AG04450 (cell line): ENCODE results near the gene RAB33B. TPM values are rescaled to one million over a fixed set of nuclear protein-coding genes. Genes with fewer than 3 reads are reported as not detected.
"Not testable (repeated sequence)": the region's sequence is repeated elsewhere in the genome, so short reads cannot be mapped to it uniquely, and the experiment has no call there.

ENCODE experiments used
- CTCF ChIA-PET: fragments of 300-600, 350-600 bp; formaldehyde crosslinking; extraction: SDS; loops from one replicate; lab custom pipeline; 2022; ENCODE audit warnings: antibody characterized with exemption, inconsistent platforms; lab: Charles Lee
- POLR2A ChIA-PET: fragments of 350-600 bp; formaldehyde crosslinking; extraction: SDS; loops from one replicate; lab custom pipeline; 2021; ENCODE audit warnings: antibody characterized with exemption, inconsistent platforms; lab: Yijun Ruan, JAX
- DNase-seq: peaks from one replicate; pipeline ENCODE4 v3.0.0-alpha.2; 2011; ENCODE audit warnings: low read depth, low spot score
- H3K27ac ChIP-seq: one replicate; pipeline ENCODE4 v1.5.1; 2012; ENCODE audit warnings: low read depth, low read length, control low read depth
- H3K27me3 ChIP-seq: one replicate; pipeline ENCODE4 v1.6.0; 2012; ENCODE audit warnings: low read length; ENCODE audit not compliant: control insufficient read depth, insufficient read depth
- H3K4me3 ChIP-seq: 2 replicates; pipeline ENCODE4 v1.5.1; 2011; ENCODE audit warnings: mild to moderate bottlenecking, low read depth, low read length, control low read depth
- H3K9me3 ChIP-seq: 2 replicates; pipeline ENCODE4 v1.5.1; 2012; ENCODE audit warnings: low read length; ENCODE audit not compliant: control insufficient read depth, insufficient read depth
- CTCF ChIP-seq: IDR thresholded peaks from 2 replicates; pipeline ENCODE4 v1.5.1; 2011; ENCODE audit warnings: low read depth, low read length, control low read depth, inconsistent platforms
- polyA plus RNA-seq: library from polyadenylated mRNA; depleted of rRNA; stranded (reverse); fragments of >200 nt; gene quantifications from 2 replicates; pipeline ENCODE4 v1.2.3, GENCODE V29; 2011

The RAB33B gene
- polyA plus RNA-seq, 1 experiment = 7.8 TPM

GRCh38 chr4:139465922-139466321, 12.0 kb downstream of the RAB33B start:
- DNase-seq = no peak
- no peak for TF ChIP-seq CTCF
- H3K27ac ChIP-seq = no peak overlapping the region
- POLR2A ChIA-PET = no interaction called here
- CTCF ChIA-PET = no interaction called here
- H3K27me3 ChIP-seq = no peaks in the 10 kb centered on the region
- no peak overlapping the region for H3K4me3 ChIP-seq
- H3K9me3 ChIP-seq = peaks cover 4% of the 10 kb centered on the region; the same call in 1 of the 2 replicates

- CTCF ChIA-PET = interaction anchor here (1.0 kb wide), 1 partner anchor 15 kb away, joined by 3 read pairs; no protein-coding TSS in a partner anchor
- H3K9me3 ChIP-seq, POLR2A ChIA-PET, H3K4me3 ChIP-seq, DNase-seq, H3K27me3 ChIP-seq, H3K27ac ChIP-seq: not testable (repeated sequence)
These were observed 14.8 kb downstream of the RAB33B start for GRCh38 chr4:139468756-139469155.

- Histone ChIP-seq H3K27me3 (no peaks in the 10 kb centered on the region), H3K9me3 (peaks cover 7% of the 10 kb centered on the region; the same call in 1 of the 2 replicates), H3K27ac (no peak overlapping the region), H3K4me3 (no peak overlapping the region)
- ChIA-PET POLR2A (no interaction called here), CTCF (interaction anchor here (1.0 kb wide), 1 partner anchor 16 kb away, joined by 3 read pairs; no protein-coding TSS in a partner anchor)
- TF ChIP-seq CTCF = no peak
- no peak for DNase-seq
These were observed 15.3 kb downstream of the RAB33B start for GRCh38 chr4:139469216-139469615.

GRCh38 chr4:139469869-139470268, 15.9 kb downstream of the RAB33B start:
- Histone ChIP-seq H3K27ac (no peak overlapping the region), H3K4me3 (no peak overlapping the region), H3K27me3 (no peaks in the 10 kb centered on the region), H3K9me3 (peaks cover 7% of the 10 kb centered on the region; the same call in 1 of the 2 replicates)
- ChIA-PET CTCF (interaction anchor here (1.5 kb wide), 1 partner anchor 28 kb away, joined by 3 read pairs; no protein-coding TSS in a partner anchor), POLR2A (no interaction called here)
- DNase-seq = no peak
- no peak for TF ChIP-seq CTCF

GRCh38 chr4:139470295-139470694, 16.4 kb downstream of the RAB33B start:
- ChIA-PET POLR2A (no interaction called here), CTCF (interaction anchor here (1.5 kb wide), 1 partner anchor 28 kb away, joined by 3 read pairs; no protein-coding TSS in a partner anchor)
- no peak for DNase-seq
- Histone ChIP-seq H3K27ac (no peak overlapping the region), H3K27me3 (no peaks in the 10 kb centered on the region), H3K9me3 (peaks cover 7% of the 10 kb centered on the region; the same call in 1 of the 2 replicates), H3K4me3 (no peak overlapping the region)
- no peak for TF ChIP-seq CTCF
